Hematopoietic multipotent progenitor cell treated with erythropoietin and hydrocortisone succinate and interleukin-3 and kit ligand, for 6 days (in vitro differentiated cells): ENCODE measurements around the gene CD52.
"Not testable (repeated sequence)": the region's sequence is repeated elsewhere in the genome, so short reads cannot be mapped to it uniquely, and the experiment has no call there.

Source experiments
- DNase-seq: peaks from one replicate; pipeline ENCODE4 v3.0.0-alpha.2; 2015

The CD52 gene

DNA sequence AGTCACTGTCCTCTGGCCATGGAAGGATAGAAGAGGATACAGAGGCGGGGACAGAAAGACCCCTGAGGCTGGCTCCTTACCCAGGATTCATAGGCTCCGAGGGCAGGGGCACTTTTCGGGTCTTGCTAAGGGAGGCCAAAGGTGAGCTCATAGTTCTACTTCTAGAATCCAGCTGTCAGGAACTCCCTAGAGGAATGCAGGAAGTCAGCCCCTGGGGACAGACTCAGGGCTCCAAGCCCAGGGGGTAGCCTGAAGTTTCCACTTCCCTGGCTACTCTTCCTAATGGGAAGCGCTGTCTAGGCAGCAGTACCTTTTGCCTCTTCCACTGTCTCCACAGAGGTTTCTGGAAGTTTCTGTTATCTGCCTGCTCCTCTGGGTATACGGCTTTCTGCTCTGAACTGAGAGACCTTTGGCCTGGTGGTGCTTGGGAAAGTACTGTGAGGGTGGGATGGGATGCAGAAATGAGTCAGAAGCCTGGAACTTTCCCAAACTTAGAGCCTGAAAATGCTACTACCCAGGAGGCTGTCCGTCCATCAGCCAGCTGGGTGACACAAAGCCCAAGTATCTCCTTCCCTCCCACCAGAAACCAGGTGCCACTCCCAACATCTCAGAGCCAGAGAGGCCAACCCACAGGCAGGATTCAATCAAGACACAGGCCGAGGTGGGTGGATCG, 14.9 kb upstream of the CD52 start:
- DNase-seq = no peak

DNA sequence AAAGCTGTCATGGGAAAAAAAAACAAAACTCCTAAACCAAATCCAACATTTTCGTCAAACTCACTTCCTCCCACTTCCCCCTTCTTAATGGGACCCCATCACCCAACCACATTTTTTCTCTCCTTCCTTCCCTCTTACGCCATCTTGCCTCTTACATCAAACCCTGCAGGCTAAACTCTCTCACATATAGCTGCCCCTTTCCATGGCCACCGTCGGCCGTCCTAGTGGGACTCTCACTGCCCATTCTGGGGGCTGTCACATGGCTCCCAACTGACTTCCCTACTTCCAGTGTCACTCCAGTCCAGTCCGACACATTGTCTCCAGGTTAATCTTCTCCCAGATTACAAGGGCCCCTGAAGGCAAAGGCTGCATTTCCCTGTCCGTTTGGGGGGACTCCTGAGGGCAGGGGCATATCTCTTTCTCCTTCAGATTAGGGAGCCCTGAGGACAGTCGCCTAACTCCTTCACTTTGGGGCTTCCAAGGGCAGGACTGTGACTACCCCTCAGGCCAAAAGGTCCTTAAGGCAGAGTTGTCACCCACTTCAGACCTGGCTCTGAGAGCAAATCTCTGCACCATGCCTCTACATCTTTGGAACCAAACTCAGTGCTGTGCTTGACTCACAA, 12.0 kb upstream of the CD52 start:
- no peak for DNase-seq

DNA sequence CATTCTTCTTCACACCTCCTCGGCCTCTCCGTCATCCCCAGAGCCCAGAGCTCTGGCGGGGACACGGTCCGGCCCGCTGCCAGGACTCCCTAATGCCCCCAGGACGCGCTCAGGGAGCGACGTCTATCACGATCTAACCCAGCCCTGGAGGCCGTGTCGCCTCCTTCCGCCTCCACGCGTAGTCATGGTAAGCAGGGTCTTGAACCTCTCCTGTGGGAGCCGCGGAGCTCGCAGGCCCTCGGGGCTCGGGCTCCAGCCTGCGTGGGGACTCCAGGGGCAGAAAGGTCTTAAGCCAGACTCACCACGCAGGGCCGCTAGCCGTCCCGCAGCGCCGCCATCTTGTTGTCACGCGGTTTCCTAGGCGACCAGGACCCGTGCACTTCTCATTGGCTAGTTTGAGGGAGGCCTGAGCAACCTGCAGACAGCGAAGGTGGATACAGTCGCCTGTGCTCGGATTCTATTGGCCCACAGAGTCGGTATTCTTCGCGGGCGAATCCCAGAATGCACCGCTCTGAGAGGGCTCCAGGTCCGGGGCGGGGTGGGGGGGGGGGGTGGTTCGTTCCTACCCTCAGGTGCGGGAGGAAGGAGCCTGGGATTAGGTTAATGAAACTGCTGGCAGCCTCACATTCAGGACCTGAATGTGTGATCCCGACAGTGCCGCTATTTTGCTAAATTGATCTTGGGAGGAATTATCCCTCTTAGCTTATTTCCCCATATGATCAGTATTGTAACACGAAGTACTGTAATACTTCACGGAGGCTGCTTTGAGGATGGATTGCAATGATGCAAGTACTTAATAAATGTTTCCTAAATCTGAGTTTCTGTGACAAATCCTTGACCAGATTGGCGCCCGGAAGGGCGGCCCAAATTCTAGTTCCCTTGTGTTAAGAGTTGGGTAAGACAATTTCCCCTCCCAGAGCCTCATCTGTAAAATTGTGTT, 11.2 kb upstream of the CD52 start, which contains the start of gene UBXN11:
TSS of gene UBXN11 (minus strand) at position 347 of the 940 bp plus-strand sequence. CDS start 3,753 bp downstream, outside the sequence.
- DNase-seq = peak; percentile 99

DNA sequence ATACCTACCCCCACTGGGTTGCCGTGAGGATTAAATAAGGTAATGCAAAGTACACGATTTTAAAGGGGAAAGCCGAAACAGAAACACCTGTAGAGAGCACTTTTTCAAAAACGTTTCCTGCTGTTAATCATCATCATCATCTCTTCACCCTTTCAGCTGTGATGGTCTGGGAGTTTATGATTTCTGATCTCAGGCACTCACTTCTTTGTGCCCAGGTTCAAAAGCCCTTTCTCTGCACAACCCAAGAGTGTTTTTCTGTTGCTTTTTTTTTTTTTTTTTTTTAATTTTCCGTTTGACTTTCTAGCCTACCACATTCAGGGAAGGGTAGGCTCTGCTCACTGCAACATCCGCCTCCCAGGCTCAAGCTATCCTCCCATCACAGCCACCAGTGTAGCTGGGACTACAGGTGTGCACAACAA, 10.4 kb upstream of the CD52 start:
- DNase-seq = no peak

DNA sequence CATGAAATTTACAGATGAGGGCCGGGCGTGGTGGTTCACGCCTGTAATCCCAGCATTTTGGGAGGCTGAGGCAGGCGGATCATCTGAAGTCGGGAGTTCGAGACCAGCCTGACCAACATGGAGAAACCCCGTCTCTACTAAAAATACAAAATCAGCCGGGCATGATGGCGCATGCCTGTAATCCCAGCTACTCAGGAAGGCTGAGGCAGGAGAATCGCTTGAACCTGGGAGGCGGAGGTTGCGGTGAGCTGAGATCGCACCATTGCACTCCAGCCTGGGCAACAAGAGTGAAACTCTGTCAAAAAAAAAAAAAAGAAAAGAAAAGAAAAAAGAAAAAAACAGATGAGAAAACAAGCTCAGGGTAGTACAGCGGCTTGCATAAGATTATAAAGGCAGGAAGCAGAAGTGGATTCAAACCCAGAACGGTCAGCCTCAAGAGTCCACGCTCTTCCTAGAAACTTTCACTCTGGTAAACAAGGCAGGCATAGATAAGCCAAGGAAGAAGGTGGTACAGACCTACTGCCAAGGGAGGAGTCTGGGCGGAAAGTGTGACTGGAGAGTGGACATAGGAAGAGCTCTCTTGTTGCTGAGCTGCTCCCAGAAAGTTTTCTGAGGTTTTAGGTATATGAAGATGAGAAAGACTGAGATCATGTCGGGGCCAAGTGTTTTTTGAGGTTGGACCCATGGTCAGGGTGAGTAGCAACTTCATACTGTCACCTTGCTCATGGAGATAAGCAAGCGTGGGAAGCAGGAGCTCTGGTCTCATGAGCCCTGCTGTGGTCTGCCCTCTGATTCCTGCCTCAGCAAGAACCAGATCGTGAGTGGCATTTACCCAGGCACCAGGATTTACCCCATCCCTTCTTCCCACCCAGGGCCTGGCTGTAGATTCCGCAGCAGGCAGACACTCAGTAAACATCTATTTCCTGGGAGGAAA, 9.5 kb upstream of the CD52 start:
- peak; percentile 66 for DNase-seq

GRCh38 chr1:26314501-26314900, 3.3 kb upstream of the CD52 start:
- no peak for DNase-seq

GRCh38 chr1:26315874-26316850, 1.6 kb upstream of the CD52 start:
- no peak for DNase-seq

DNA sequence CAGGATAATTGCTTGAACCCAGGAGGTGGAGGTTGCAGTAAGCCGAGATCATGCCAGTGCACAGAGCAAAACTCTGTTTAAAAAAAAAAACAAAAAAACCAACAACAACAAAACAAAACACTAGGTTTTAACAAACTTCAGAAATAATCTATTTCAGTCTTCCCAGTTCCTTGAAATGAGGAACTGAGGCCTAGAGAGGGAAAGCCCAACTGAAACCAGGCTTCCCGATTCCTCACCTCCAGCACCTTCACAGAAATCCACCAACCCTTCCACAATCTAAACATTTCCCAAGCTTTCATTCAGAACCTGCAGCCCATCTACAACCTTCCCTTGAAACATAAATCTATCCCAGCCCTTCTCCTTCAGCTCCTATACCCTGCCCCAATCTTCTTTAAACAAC, 612 bp upstream of the CD52 start:
- no peak for DNase-seq

- peak; percentile 57 for DNase-seq
Observed at GRCh38 chr1:26318338-26319064, 743 bp downstream of the CD52 start.

GRCh38 chr1:26320896-26321295, 3.1 kb downstream of the CD52 start:
- DNase-seq = no peak

DNA sequence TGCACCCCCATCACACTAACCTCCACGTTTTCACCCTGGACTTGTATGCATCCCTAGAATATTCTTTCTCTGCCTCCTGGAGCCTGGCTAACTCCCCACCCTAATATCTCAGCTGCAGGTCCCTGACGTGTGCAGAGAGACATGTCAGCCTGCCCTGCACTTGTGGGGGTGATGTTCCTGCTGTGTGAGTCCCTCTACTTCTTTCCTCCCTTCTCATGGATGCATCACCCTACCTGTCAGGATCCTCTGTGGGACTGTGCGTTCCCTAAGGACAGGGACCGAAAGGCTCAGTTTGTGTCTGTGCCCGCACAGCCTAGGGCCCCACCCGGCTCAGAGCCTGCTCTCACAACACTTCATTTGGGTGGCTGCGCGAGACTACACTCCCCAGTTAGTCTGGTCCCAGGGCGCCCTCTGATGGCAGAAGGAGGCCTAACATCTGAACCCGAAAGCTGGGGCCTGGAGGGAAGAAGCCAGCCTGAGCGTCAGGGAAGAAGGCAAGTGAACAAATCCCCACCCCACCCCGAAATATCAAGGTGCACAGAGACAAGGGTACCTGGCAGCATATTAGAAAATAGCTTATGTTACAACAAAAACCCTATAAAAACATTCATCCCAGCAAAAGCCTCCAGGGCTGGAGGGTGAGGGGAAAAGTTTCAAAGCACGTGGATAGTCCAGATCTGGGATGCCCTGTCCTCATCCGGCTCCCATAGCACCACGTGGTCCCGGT, 3.7 kb downstream of the CD52 start:
- peak; percentile 96 for DNase-seq

GRCh38 chr1:26322042-26322331, 4.2 kb downstream of the CD52 start:
- no peak for DNase-seq

DNA sequence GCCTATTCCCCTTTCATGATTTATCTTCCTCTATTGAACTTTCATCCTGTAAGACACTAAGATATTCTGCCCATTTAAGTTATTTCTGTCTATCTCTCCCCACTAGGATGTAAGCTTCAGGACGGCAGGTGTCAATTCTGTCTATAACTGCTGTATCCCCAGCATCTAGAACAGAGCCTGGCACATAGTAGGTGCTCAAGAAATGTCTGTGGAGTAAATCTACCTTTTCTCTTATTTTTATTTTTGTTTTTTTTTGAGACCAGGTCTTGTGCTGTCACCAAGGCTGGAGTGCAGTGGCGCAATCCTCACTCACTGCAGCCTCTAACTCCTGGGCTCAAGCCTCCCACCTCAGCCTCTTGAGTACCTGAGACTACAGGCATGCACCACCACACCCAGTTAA, 5.6 kb downstream of the CD52 start:
- DNase-seq = no peak

- DNase-seq = no peak
Observed at GRCh38 chr1:26324550-26324949, 6.8 kb downstream of the CD52 start.

DNA sequence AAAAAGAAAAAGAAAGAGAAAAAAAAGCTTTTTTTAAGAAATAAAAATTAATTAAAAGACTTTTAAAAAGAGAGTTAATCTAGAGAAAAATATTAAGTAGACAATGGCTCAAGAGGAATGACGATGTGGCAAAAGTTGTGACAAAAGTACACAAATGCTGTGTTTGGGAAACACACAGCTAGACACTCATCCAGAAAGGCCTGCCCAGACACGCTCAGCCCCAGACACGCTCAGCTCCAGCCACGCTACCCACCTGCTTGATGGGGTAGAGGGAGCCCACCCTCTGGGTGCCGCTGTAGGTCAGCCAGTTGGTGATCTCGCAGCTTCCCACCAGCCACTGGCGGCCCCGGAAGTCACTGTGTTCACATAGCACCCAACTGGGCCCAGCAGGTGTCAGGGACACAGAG, 10.2 kb downstream of the CD52 start:
- DNase-seq = no peak

DNA sequence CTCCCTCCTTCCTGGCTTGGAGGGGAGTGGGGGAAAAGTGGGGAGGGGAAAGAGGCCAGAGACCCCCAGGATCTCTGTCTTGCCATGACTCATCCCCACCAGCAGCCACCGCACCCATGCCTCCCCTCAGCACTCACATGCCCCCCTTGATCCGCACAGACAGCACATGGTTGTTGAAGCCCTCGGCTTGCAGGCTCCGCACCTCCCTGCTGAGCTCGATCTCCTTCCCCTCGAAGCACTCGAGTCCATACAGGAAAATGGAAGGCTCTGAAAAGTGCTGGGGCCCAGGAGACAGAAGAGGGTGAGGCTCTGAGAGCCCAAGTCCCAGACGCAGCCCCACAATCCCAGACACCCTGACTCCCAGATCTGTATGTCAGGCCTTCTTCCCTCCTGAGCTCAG, 10.8 kb downstream of the CD52 start:
- DNase-seq = no peak

GRCh38 chr1:26329380-26329779, 11.6 kb downstream of the CD52 start:
- not testable (repeated sequence) for DNase-seq

DNA sequence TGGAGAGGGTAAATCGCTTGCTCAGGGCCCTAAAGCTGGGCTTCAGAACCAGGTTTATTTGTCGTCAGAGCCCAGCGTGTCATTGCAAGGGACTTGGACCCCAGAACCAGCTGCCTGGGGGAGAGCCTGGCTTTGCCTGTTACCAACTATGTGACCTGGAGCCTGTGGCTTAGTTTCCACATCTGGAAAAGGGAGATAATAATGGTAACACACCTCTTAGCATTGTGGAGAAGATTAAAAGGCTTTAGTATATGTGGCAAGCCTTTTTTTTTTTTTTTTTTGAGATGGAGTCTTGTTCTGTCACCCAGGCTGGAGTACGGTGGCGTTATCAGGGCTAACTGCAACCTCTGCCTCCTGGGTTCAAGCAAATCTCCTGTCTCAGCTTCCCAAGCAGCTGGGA, 12.5 kb downstream of the CD52 start:
- peak; percentile 23 for DNase-seq

DNA sequence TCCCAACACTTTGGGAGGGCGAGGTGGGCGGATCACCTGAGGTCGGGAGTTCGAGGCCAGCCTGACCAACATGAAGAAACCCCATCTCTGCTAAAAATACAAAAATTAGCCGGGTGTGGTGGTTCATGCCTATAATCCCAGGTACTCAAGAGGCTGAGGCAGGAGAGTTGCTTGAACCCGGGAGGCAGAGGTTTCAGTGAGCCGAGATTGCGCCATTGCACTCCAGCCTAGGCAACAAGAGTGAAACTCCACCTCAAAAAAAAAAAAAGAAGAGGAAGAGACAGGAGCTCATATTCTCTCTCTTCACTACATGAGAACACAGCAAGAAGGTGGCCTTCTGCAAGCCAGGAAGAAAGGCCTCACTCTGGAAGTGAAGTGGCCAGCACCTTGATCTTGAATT, 15.6 kb downstream of the CD52 start:
- DNase-seq = not testable (repeated sequence)
